ENCODE data around the gene ZDHHC24. TPM values are rescaled to one million over a fixed set of nuclear protein-coding genes. Genes with fewer than 3 reads are reported as not detected.
"Not testable (repeated sequence)": the region's sequence is repeated elsewhere in the genome, so short reads cannot be mapped to it uniquely, and the experiment has no call there.

Gene ZDHHC24
- total RNA-seq, 1 experiment from 2014 or later: 10.5 TPM

DNA sequence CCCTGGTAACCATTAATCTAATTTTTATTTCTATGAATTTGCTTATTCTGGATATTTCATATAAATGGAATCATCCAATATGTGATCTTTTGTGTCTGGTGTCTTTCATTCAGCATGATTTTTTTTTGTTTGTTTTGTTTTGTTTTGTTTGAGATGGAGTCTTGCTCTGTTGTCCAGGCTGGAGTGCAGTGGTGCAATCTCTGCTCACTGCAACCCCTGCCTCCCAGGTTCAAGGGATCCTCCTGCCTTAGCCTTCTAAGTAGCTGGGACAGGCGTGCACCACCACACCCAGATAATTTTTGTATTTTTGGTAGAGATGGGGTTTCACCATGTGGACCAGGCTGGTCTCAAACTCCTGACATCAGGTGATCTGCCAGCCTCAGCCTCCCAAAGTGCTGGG is 39.6 kb upstream of the ZDHHC24 start:
- ATAC-seq; H3K4me1 ChIP-seq (ENCODE audit: control insufficient read depth in 1 of 2, insufficient read depth in 2 of 2, low read length in 2 of 2); POLR2A ChIA-PET; H3K9me3 ChIP-seq (ENCODE audit: control insufficient read depth in 1 of 2, insufficient read depth in 1 of 2, low read depth in 1 of 2, low read length in 2 of 2); H3K4me3 ChIP-seq (replicated peaks in 1 of 2; ENCODE audit: low read depth in 1 of 2, low read length in 2 of 2); H3K27me3 ChIP-seq (ENCODE audit: insufficient read depth, low read length); RAD21 ChIA-PET (ENCODE audit: low non-redundant PET in 1 of 2, low total read pairs in 2 of 2, uncharacterized antibody in 2 of 2, unreplicated experiment in 2 of 2); CTCF ChIA-PET; H3K9ac ChIP-seq (ENCODE audit: low read length); H3K36me3 ChIP-seq (ENCODE audit: control insufficient read depth in 1 of 2, insufficient read depth in 2 of 2, low read length in 2 of 2); H3K27ac ChIP-seq (ENCODE audit: low read depth, low read length); H3K9me2 ChIP-seq (ENCODE audit: insufficient read depth); H4K20me1 ChIP-seq (ENCODE audit: insufficient read depth); H2AFZ ChIP-seq (ENCODE audit: low read depth, low read length, poor library complexity, severe bottlenecking); H3K79me2 ChIP-seq (ENCODE audit: insufficient read depth, low read length); DNase-seq (ENCODE audit: low read depth, low spot score); H3K4me2 ChIP-seq (ENCODE audit: low read length); BruUV-seq (replicated peaks); intact Hi-C loops (cut with micrococcal nuclease): not testable (repeated sequence)

GRCh38 chr11:66582565-66583147 is 36.8 kb upstream of the ZDHHC24 start:
- H3K9me3 ChIP-seq (ENCODE audit: control insufficient read depth in 1 of 2, insufficient read depth in 1 of 2, low read depth in 1 of 2, low read length in 2 of 2); intact Hi-C loops (cut with micrococcal nuclease); H2AFZ ChIP-seq (ENCODE audit: low read depth, low read length, poor library complexity, severe bottlenecking); H3K4me3 ChIP-seq (replicated peaks in 1 of 2; ENCODE audit: low read depth in 1 of 2, low read length in 2 of 2); H3K9me2 ChIP-seq (ENCODE audit: insufficient read depth); H3K4me1 ChIP-seq (ENCODE audit: control insufficient read depth in 1 of 2, insufficient read depth in 2 of 2, low read length in 2 of 2); H3K4me2 ChIP-seq (ENCODE audit: low read length); H3K27me3 ChIP-seq (ENCODE audit: insufficient read depth, low read length); H3K27ac ChIP-seq (ENCODE audit: low read depth, low read length); H4K20me1 ChIP-seq (ENCODE audit: insufficient read depth); H3K36me3 ChIP-seq (ENCODE audit: control insufficient read depth in 1 of 2, insufficient read depth in 2 of 2, low read length in 2 of 2); CTCF ChIA-PET; POLR2A ChIA-PET; ATAC-seq; DNase-seq (ENCODE audit: low read depth, low spot score); H3K9ac ChIP-seq (ENCODE audit: low read length); H3K79me2 ChIP-seq (ENCODE audit: insufficient read depth, low read length); RAD21 ChIA-PET (ENCODE audit: low non-redundant PET in 1 of 2, low total read pairs in 2 of 2, uncharacterized antibody in 2 of 2, unreplicated experiment in 2 of 2); BruUV-seq (replicated peaks): not testable (repeated sequence)
- peak; percentile 38; the same call in 1 of the 2 replicates for TF ChIP-seq CBX3 (IDR thresholded peaks at IDR 0.05; ENCODE audit: low read depth)

DNA sequence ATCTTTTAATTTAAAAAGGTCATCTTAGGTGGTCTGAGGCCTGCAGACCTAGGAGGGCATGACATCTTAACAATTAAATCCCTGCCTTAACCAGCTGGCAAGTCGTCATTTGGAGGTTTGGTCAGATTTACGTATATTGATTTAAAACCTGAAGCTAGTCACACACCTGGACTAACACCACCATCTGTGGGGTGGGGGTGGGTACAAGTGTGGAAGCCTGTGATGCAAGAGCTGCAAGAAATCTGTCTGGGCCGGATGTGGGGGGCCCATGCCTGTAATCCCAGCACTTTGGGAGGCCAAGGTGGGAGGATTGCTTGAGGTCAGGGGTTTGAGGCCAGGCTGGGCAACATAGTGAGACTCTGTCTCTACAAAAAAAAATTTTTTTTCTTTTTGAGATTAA is 35.4 kb upstream of the ZDHHC24 start:
- Histone ChIP-seq H4K20me1 (ENCODE audit: insufficient read depth) (no peaks in the 10 kb centered on the region), H3K36me3 (ENCODE audit: control insufficient read depth in 1 of 2, insufficient read depth in 2 of 2, low read length in 2 of 2) (no peaks in the 10 kb centered on the region), H3K9me3 (ENCODE audit: control insufficient read depth in 1 of 2, insufficient read depth in 1 of 2, low read depth in 1 of 2, low read length in 2 of 2) (0 out of 4 replicates have a peak, but pooled peaks cover 0 to 3% of the 10 kb centered on the region in 2 experiments), H3K9ac (ENCODE audit: low read length) (no peak overlapping the region), H2AFZ (ENCODE audit: low read depth, low read length, poor library complexity, severe bottlenecking) (no peak overlapping the region), H3K4me1 (ENCODE audit: control insufficient read depth in 1 of 2, insufficient read depth in 2 of 2, low read length in 2 of 2) (0 out of 4 replicates have a peak, but pooled peaks cover 0 to 3% of the 10 kb centered on the region in 2 experiments), H3K4me3 (replicated peaks in 1 of 2; ENCODE audit: low read depth in 1 of 2, low read length in 2 of 2) (no peak overlapping the region), H3K79me2 (ENCODE audit: insufficient read depth, low read length) (no peaks in the 10 kb centered on the region), H3K27me3 (ENCODE audit: insufficient read depth, low read length) (no peaks in the 10 kb centered on the region), H3K4me2 (ENCODE audit: low read length) (no peak overlapping the region), H3K27ac (ENCODE audit: low read depth, low read length) (no peak overlapping the region), H3K9me2 (ENCODE audit: insufficient read depth) (no peaks in the 10 kb centered on the region)
- ATAC-seq (no peak), DNase-seq (ENCODE audit: low read depth, low spot score) (no peak)
- intact Hi-C loops (cut with micrococcal nuclease): no loop called here
- BruUV-seq (replicated peaks): no TSS peak
- ChIA-PET RAD21 (ENCODE audit: low non-redundant PET in 1 of 2, low total read pairs in 2 of 2, uncharacterized antibody in 2 of 2, unreplicated experiment in 2 of 2) (no interaction called here), CTCF (no interaction called here), POLR2A (no interaction called here)
- no peak for TF ChIP-seq RAD21 (IDR thresholded peaks at IDR 0.05; ENCODE audit: low read depth)
- TF ChIP-seq, protein P1, sequence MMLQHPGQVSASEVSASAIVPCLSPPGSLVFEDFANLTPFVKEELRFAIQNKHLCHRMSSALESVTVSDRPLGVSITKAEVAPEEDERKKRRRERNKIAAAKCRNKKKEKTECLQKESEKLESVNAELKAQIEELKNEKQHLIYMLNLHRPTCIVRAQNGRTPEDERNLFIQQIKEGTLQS (IDR thresholded peaks at IDR 0.05): no peak
- no peak for TF ChIP-seq CEBPB (IDR thresholded peaks at IDR 0.05; ENCODE audit: low read depth)
- no peak for TF ChIP-seq EZH2phosphoT487 (IDR thresholded peaks at IDR 0.05; ENCODE audit: borderline replicate concordance)
- TF ChIP-seq EZH2 (IDR thresholded peaks at IDR 0.05): no peak
- TF ChIP-seq FOSL1 (IDR thresholded peaks at IDR 0.05; ENCODE audit: low read depth): no peak
- TF ChIP-seq CBX3 (IDR thresholded peaks at IDR 0.05; ENCODE audit: low read depth): no peak
- no peak for TF ChIP-seq EGR1 (IDR thresholded peaks at IDR 0.05; ENCODE audit: low read depth)

Measured in HCT116 (cell line).